Measurements from ENCODE around the gene CCDC169.
"Not testable (repeated sequence)": the region's sequence is repeated elsewhere in the genome, so short reads cannot be mapped to it uniquely, and the experiment has no call there.

CCDC169 gene

DNA sequence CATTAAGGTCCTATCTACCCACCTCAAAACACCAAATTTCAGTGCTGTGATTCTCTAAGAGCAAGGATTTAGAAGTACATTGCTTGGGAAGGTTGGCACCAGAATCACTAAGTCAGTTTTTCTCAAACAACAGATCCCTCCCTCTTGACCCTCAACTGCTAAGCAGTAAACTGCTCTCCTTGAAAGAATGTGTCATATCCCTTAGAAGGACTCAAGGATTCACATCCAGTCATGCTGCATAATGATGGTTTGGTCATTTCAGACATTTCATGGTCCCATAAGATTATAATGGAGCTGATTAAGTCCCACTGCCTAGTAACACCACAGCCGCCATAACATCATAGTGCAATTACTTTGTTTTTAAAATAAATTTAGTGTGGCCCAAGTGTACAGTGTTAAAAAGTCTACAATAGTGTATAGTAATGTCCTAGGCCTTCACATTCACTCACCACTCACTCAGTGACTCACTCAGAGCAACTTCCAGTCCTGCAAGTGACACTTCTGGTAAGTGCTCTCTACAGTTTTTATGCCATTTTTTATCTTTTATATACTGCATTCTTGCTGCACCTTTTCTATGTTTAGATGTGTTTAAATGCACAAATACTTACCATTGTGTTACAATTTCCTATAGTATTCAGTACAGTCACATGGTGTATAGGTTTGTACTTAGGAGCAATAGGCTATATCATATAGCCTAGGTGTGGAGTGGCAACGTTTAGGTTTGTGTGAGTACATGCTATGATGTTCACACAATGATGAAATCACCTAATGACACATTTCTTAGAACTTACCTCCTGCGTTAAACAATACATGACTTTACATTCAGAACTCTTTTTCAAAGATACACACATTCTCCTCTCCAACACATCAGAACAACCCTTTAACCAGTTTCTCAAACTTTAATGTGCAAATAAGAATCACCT, 15.7 kb upstream of the CCDC169 start:
- DNase-seq (ENCODE audit: low read depth), result no peak

DNA sequence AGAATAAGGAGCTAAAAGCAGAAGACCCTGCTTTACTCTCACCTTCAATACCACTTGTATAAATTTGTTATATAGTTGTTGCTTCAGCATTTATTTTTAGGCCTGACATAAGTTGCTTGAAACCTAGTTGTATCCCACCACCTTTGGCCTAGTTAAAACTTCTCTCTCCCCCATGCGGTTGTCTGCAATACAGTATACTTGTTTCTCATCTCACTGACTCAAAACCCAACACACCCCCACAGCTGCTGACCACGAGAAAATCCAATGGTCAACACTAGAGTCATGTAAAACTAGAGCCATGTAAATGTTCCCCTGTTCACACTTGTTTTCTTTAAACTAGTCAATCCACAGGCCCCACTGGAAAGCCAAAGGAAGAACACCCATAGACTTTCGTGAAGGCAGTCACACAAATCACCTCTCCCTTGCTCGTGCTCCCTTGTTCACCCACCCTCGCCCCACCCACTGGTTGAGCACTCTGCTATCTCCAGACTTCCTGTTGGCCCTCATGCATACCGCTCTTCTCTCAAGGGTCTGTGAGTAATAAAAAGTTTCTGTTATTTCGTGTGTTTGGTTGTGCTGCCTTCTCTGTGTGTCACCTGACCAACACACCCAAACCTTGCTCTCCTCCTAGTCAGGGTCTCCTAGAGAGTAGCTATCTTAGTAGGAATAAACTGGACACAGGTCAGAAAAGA, 12.9 kb upstream of the CCDC169 start:
- no peak for DNase-seq (ENCODE audit: low read depth)

DNA sequence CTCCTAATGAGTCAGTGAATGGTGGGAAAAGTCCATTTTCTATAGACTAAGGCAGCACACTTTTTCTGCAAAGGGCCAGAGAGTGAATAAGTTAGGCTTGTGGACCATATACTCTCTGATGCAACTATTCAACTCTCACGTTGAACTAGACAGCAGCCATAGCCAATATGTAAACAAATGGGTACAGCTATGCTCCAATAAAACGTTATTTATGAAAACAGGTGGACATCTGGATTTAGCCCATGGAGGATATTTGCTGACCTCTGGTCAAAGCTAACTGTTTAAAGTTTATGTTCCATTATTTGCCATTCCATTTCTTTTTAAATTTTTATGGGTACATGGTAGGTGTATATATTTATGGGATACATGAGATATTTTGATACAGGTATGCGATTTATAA, 4.7 kb upstream of the CCDC169 start:
- no peak for DNase-seq (ENCODE audit: low read depth)

DNA sequence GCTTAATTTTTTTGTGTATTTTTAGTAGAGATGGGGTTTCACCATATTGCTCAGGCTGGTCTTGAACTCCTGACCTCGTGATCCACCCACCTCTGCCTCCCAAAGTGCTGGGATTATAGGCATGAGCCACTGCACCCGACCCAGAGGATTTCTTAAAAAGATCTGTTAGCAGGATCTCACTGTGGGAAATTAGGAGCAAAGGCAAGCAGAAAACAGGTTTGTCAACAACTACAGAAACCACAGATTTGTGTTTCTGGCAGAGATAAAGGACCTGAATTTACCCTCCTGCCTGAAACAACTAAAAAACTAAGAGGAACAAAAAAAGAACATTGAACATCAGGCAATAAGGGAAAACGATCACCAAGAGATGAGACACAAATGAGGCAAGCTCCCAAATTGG, 1.9 kb upstream of the CCDC169 start:
- not testable (repeated sequence) for DNase-seq (ENCODE audit: low read depth)

DNA sequence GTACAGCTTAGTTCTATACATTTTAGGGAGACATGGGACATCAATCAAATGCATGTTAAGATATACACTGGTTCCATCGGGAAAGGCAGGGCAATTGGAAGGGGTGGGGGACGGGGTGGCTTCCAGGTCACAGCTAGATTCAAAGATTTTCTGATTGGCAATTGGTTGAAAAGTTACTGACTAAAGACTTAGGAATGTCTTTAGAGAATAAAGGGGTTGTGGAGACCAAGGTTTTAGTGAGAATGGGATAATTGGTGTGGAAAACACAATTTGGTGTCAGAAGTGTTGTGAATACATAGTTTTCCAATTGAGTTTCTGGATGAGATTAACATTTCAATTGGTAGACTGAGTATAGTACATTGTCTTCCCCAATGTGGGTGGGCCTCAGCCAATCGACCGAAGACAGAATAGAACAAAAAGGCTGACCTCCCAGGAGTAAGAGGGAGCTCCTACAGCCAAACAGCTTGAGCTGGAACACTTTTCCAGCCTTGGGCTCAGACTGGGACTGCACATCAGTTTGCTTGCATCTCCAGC, 988 bp upstream of the CCDC169 start:
- DNase-seq (ENCODE audit: low read depth), result no peak

DNA sequence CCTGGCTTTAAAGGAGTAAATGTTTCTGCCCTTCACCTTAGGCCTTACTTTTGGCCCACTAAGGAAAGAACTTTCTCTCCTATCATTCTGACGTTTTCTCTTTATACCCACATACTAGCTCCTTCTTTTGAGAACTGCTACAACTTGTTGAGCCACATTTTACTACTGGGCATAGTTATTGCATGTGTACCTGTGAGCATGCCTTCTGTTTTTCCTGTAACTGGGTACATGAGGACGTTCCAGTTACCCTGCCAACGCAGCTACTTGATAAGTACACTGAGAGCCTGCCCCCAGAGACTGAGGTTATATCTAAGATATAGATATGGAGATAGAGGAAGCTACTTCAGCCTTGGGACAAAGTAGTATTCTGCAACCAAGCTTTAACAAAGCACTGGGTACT, 3.5 kb downstream of the CCDC169 start:
- DNase-seq (ENCODE audit: low read depth), result no peak

DNA sequence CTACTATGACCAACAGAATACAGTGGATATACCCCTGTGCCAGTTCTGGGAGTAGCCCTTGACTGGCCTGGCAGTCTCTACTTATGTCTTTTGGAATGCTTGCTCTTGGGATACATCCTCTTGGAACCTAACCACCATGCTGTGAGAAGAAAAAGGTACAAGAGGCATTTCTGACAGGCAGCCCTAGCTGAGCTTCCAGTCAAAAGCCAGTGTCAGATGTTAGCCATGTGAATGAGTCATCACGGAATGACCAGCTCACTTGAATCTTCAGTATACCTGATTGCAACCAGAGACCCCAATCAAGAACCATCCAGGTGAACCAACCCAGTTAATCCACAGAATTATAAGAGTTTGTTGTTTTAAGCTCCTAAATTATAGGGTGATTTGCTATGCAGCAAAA, 4.1 kb downstream of the CCDC169 start:
- no peak for DNase-seq (ENCODE audit: low read depth)

DNA sequence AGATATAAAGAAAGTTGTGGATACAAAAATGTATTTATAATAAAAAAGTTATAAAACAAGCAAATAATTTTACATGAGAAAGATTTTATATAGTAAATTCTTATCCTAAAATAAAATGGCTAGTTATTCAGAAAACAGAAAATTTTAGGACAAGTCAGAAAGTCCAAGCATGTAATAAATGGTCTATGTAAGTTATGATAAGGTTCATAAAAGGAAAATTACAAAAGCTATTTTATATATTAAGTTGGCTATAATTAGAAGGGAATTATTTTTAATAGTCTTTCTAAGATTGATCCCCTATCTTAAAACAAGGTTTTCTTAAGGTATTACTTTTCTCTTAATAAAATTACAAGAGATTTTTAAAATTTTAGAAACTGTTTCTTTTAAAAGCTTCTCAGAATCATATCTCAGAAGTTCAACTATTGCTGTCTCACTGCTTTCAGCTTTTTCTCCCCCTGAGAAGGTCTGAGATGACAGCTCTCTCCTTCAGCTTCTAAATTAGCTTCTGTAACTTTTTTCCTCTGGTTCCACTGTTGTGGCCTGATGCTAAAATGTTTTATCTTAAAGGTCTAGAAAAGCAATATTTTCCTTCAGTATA, 8.7 kb downstream of the CCDC169 start:
- no peak for DNase-seq (ENCODE audit: low read depth)

DNA sequence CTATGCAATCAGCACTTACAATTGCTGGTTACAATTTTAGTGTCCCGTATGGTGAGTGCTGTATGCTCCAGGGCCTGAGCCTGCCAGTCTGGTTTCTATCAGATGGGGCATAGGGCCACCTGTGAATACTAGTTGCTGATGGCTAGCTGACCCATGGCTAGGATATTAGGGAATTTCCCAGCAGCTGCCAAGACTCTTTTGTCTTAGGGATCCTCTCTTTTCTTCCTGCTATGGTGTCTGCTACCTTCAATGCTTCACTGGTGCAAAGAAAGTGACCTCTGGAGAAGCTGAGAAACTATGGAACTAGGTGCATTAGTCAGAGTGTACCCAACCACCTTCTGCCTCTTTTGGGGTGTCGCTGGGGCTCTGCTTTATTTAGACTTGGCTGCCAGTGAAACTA, 11.6 kb downstream of the CCDC169 start:
- no peak for DNase-seq (ENCODE audit: low read depth)

DNA sequence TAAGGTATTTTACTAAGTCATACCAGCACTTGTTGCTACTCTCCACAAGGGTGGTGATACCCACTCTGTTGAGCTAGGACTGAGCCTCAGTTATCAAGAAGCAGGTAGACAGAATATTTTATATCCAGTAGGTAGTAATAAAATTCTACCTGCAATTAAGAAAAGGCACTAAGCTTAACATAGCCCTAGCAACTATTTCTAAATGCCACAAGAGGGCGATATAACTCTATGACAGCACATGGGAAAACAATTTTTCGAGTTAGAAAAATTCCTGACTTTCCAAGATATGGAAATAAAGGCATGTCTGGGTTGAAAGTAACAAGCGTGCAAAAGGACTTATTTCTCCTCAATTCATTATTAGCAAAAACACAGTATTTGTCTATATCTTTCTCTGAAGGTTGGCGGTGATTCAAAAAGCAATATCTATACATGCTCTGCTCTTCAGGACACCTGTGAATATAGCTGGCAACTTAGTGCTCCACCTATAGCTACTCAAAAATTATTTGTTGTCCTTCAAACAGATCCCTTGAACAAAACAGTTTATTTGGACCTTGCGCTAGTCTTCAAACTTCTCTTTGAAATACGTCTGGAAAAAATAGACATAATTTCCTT, 14.7 kb downstream of the CCDC169 start:
- no peak for DNase-seq (ENCODE audit: low read depth)

DNA sequence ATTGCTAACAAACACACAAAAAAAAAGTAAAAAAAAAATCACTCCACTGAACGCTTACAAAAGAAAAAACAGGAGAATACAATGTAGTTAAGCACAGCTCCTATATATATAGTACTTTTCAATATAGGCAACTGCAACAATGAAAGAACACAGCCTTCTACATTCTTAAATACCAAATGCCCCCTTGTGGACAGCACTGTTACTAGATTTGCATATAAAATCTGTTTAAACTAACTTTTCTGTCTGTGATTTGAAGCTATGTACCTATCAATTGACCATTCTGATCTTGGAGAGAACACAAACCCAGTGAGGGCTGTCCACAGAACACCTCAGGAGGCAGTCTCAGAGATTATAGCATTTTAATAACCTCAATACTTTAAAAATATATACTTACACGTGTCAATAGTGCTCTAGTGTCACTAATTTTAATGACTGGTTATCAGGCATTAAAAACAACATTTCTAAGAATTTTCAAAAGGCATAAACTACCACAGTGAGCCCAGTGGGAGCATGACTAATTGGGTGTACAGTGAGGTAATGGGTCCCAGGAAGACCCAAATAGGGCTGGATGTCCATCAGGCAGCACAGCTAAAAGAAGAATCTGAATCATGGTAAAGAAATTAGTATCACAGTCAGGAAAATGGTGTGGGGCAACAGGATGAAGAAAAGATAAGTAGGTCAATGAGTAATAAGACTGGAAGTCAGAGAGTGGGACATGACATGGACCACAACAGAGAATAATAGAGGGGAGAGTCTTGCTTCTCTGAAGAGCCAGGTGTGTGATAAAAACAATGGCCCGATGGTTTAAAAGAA, 22.2 kb downstream of the CCDC169 start:
- DNase-seq (ENCODE audit: low read depth), result no peak

DNA sequence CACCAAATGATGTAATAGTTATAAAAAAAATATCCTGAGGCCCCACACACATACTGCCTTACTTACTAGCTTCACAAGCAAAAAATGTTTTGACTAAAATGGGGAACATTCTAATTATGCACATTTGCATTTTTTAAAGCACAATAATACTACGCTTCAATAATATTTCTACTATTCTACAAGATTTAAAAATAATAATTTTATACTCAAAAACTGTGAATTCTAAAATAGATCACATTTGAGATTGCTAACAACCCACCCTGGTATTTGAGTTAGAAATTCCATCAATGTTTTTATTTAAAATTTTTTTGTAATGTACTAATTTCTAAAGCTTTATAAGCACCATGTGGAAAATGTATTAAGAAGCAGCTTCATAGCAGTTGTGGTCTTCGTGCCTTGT, 24.2 kb downstream of the CCDC169 start:
- no peak for DNase-seq (ENCODE audit: low read depth)

DNA sequence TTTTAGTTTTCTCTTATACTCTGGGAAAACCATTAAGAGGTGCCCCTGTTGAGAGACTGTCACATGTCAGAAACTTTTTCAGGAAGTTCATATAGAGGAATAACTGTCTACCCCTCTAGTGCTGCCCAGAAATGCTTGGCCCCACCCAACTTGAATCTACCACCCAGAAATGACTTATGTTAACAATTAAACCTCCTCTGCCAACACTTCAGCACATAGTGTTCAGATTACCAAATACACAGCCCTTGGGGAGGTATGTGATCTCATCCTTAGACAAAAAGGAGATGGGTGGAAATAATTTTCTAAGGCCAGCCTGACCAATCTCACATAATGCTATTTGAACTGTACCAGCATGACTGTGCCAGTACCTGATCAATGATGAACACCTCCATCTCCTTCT, 35.6 kb downstream of the CCDC169 start:
- no peak for DNase-seq (ENCODE audit: low read depth)

DNA sequence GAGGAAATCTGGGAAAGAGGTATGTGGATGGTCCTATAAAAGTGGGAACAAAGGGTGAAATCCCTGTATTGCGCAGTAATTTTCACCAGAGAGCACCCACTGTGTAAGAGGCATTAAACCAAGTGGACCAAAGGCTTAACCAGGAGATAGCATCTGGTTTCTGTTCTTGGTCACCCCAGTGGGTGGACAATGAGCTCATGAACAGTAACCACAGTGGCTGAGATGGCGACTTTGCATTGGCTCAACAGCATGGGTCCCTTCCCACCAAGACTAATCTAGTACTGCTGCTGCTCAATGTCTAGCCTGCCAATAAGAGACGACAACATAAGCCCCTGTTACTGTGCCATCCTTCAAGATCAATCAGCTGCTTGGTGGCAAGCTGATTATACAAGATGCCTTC, 36.6 kb downstream of the CCDC169 start:
- DNase-seq (ENCODE audit: low read depth), result no peak

DNA sequence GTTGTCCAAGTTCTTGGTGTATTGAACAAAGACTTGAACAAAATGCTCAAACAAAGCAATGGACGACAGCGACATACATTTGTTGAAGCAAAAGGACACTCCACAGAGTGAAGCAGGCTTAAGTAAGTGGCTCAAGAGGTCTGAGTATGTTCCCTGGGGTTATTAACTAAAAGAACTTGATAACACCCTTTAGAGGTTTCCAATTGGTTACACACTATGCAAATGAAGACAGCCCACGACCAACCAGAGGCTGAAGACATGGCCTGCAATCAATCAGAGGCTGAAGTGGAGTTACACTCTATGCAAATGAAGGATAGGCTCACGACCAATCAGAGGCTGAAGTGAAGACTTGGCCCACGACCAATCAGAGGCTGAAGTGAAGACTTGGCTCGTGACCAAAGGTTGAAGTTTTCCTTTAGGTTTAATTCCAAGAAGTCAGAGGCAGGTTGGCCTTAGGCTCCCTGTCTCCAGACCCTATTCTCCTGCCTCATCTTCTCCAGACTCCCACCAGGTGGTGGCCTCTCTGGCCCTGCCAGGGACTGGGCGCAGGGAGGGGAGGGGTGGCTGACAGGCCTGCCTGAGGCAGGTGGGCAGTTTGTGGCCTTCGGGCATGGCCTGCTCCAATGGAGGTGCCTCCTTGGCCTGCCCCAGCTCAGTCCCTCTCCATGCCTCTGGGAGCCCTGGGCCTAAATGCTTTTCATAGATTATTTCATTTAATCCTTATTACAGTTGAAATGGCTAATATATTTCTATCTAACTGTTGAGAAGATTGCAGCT, 38.1 kb downstream of the CCDC169 start:
- no peak for DNase-seq (ENCODE audit: low read depth)

DNA sequence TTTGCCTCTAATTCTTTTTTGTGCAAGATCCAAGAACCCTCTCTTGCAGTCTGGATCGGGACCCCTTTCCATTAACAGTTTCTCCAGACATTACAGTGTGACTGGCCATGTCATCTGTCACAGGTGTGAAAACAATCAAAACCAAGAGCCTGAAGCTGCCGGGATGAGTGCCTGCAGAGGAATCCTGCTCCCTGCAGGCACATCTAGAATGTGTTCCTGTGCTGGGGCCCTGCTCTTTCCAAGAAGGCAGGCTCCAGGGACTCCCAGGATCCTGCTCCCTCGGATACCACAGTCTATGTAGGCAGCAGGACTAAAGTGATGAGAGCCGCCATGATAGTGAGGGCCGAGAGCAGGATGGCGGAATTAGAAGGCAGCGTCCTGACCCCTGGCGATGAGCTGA, 38.8 kb downstream of the CCDC169 start:
- DNase-seq (ENCODE audit: low read depth), result no peak

DNA sequence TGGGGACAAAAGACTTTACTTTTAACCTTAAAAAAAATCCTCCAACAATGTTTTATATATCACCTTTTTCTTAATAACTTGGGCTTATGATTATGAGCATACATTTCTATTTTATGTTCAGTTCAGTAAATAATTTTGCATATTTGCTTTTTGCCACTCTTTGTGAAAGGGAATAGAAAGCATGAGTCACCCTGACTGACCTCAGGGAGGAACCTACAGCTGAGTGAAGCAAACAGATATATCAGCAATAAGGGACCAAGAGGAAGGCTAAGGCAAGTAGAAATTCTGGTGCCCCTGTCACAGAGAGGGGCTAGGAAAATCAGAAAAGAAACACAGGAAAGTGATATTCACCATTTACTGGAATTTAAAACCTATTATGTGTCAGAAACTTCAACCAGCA, 46.1 kb downstream of the CCDC169 start:
- DNase-seq (ENCODE audit: low read depth), result no peak

DNA sequence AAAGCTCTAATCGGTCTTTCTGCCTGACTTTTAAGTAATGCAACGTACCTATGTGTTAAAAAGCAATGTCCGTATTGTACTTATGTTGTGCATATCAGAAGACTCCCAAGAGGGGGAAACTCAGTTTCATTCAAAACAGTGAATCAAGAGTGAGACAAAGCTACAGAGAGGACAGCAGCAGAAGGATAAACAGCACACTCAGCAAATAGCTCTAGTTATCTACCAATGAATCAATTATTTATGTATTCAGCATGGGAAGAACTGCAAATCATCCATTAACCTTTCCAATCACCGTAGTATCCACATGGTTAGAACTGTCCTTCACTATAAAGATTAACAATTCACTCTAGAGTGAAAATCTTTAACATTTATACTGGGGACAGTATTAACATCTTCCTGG, 46.6 kb downstream of the CCDC169 start:
- no peak for DNase-seq (ENCODE audit: low read depth)

DNA sequence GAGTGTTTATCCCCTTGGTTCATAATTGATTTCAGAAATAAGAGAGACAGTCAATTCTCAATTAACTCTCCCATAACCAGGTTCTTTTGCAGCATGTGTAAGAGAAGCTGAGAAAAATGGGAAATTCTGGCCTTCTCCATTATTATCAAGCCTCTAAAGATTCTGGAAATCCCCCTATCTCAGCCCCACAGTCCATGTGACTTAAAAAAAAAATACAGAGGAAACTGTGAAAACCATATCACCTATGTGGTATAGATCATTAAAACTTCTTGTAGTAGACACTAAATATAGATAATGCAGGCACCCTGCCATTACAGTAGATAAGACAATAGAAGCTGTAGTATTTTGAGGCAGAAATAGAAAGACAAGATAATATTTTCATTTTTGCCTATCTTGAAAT, 48.9 kb downstream of the CCDC169 start:
- DNase-seq (ENCODE audit: low read depth), result no peak

DNA sequence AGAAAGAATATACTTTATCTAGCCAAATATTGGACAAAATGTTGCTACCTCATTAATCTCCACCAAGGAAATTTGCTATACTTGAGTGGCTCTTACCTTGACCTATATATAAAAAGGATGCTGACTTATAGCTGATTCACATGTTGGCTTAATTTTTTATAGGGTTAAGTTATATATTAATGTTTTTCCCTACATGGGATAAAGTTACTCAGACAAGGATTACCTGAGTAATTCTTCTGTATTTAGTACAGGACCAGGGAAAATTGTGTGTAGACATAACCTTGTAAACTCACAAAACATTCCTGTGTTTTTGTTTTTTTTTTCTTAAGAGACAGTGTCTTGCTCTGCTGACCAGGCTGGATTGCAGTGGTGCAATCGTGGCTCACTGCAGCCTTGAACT, 52.6 kb downstream of the CCDC169 start:
- DNase-seq (ENCODE audit: low read depth), result no peak

DNA sequence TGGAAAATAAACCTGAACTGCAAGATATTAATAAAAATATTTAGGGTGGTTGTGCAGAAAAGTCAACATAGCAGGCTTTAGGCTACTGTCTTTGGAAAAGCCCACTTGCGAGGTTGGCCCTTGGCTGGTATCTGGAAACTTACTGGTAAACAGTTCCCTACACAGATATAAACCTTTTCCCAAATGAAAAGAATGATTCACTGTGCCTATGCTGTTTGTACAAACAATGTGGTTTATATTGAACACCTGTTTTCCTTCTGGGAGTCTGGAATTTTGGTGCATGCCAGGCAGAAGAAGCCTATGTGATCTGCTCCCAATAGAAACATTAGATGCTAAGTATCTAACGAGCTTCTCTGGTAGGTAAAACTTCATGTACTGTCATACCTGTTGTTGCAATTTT, 53.5 kb downstream of the CCDC169 start:
- DNase-seq (ENCODE audit: low read depth), result no peak
